ENCODE data around the gene DZIP1L. TPM values are rescaled to one million over a fixed set of nuclear protein-coding genes. Genes with fewer than 3 reads are reported as not detected.
"Not testable (repeated sequence)": the region's sequence is repeated elsewhere in the genome, so short reads cannot be mapped to it uniquely, and the experiment has no call there.

Gene DZIP1L
- total RNA-seq, 1 donor from 2014 or later: 3.3 TPM

- H3K36me3 Mint-ChIP-seq (ENCODE audit: unreplicated experiment): no peaks in the 10 kb centered on the region
- H3K27ac Mint-ChIP-seq (ENCODE audit: unreplicated experiment): no peak overlapping the region
- TF ChIP-seq CTCF (IDR thresholded peaks at IDR 0.05; ENCODE audit: partially characterized antibody, unreplicated experiment): no peak
- H3K4me3 Mint-ChIP-seq (ENCODE audit: unreplicated experiment): no peak overlapping the region
- no peaks in the 10 kb centered on the region for H3K9me3 Mint-ChIP-seq (ENCODE audit: unreplicated experiment)
- no peaks in the 10 kb centered on the region for H3K27me3 Mint-ChIP-seq (ENCODE audit: unreplicated experiment)
- H3K4me1 Mint-ChIP-seq (ENCODE audit: low read depth, unreplicated experiment): no peaks in the 10 kb centered on the region
- no peak for DNase-seq
Observed at GRCh38 chr3:138099417-138099816, 16.0 kb downstream of the DZIP1L start.

- H3K4me3 Mint-ChIP-seq (ENCODE audit: unreplicated experiment): no peak overlapping the region
- peak; percentile 35 for DNase-seq
- peaks cover 1% of the 10 kb centered on the region for H3K9me3 Mint-ChIP-seq (ENCODE audit: unreplicated experiment)
- no peaks in the 10 kb centered on the region for H3K4me1 Mint-ChIP-seq (ENCODE audit: low read depth, unreplicated experiment)
- peaks cover 8% of the 10 kb centered on the region for H3K36me3 Mint-ChIP-seq (ENCODE audit: unreplicated experiment)
- TF ChIP-seq CTCF (IDR thresholded peaks at IDR 0.05; ENCODE audit: partially characterized antibody, unreplicated experiment): peak; percentile 65
- H3K27me3 Mint-ChIP-seq (ENCODE audit: unreplicated experiment): no peaks in the 10 kb centered on the region
- H3K27ac Mint-ChIP-seq (ENCODE audit: unreplicated experiment): no peak overlapping the region
Observed at GRCh38 chr3:138097192-138098172, 17.9 kb downstream of the DZIP1L start.

GRCh38 chr3:138093721-138094120, 21.7 kb downstream of the DZIP1L start:
- H3K9me3 Mint-ChIP-seq (ENCODE audit: unreplicated experiment): peaks cover 1% of the 10 kb centered on the region
- H3K36me3 Mint-ChIP-seq (ENCODE audit: unreplicated experiment): peaks cover 13% of the 10 kb centered on the region
- H3K4me3 Mint-ChIP-seq (ENCODE audit: unreplicated experiment): no peak overlapping the region
- H3K4me1 Mint-ChIP-seq (ENCODE audit: low read depth, unreplicated experiment): no peaks in the 10 kb centered on the region
- TF ChIP-seq CTCF (IDR thresholded peaks at IDR 0.05; ENCODE audit: partially characterized antibody, unreplicated experiment): no peak
- no peak for DNase-seq
- no peak overlapping the region for H3K27ac Mint-ChIP-seq (ENCODE audit: unreplicated experiment)
- no peaks in the 10 kb centered on the region for H3K27me3 Mint-ChIP-seq (ENCODE audit: unreplicated experiment)

- DNase-seq: no peak
- H3K4me1 Mint-ChIP-seq (ENCODE audit: low read depth, unreplicated experiment): no peaks in the 10 kb centered on the region
- peaks cover 1% of the 10 kb centered on the region for H3K9me3 Mint-ChIP-seq (ENCODE audit: unreplicated experiment)
- no peak overlapping the region for H3K4me3 Mint-ChIP-seq (ENCODE audit: unreplicated experiment)
- TF ChIP-seq CTCF (IDR thresholded peaks at IDR 0.05; ENCODE audit: partially characterized antibody, unreplicated experiment): no peak
- no peak overlapping the region for H3K27ac Mint-ChIP-seq (ENCODE audit: unreplicated experiment)
- H3K36me3 Mint-ChIP-seq (ENCODE audit: unreplicated experiment): peaks cover 13% of the 10 kb centered on the region
- no peaks in the 10 kb centered on the region for H3K27me3 Mint-ChIP-seq (ENCODE audit: unreplicated experiment)
Observed at GRCh38 chr3:138092023-138092422, 23.4 kb downstream of the DZIP1L start.

GRCh38 chr3:138089091-138089490, 26.3 kb downstream of the DZIP1L start:
- DNase-seq: no peak
- Mint-ChIP-seq H3K27me3 (ENCODE audit: unreplicated experiment) (no peaks in the 10 kb centered on the region), H3K4me1 (ENCODE audit: low read depth, unreplicated experiment) (no peaks in the 10 kb centered on the region), H3K27ac (ENCODE audit: unreplicated experiment) (no peak overlapping the region), H3K36me3 (ENCODE audit: unreplicated experiment) (peaks cover 16% of the 10 kb centered on the region), H3K9me3 (ENCODE audit: unreplicated experiment) (peaks cover 1% of the 10 kb centered on the region), H3K4me3 (ENCODE audit: unreplicated experiment) (no peak overlapping the region)
- no peak for TF ChIP-seq CTCF (IDR thresholded peaks at IDR 0.05; ENCODE audit: partially characterized antibody, unreplicated experiment)

GRCh38 chr3:138085745-138086144, 29.7 kb downstream of the DZIP1L start:
- not testable (repeated sequence) for H3K27ac Mint-ChIP-seq (ENCODE audit: unreplicated experiment); H3K4me3 Mint-ChIP-seq (ENCODE audit: unreplicated experiment); H3K9me3 Mint-ChIP-seq (ENCODE audit: unreplicated experiment); H3K4me1 Mint-ChIP-seq (ENCODE audit: low read depth, unreplicated experiment); H3K27me3 Mint-ChIP-seq (ENCODE audit: unreplicated experiment); H3K36me3 Mint-ChIP-seq (ENCODE audit: unreplicated experiment); DNase-seq

All from glutamatergic neuron (in vitro differentiated cells).